ENCODE data around the gene ANKHD1. TPM values are rescaled to one million over a fixed set of nuclear protein-coding genes. Genes with fewer than 3 reads are reported as not detected.

ANKHD1 gene
- total and polyA plus RNA-seq, 9 of the 15 experiments (the other 6 are each of a cell fraction or from before 2014, with no cell fraction given) = 38.9 to 138 (median 78.7) TPM

GRCh38 chr5:140362875-140363630 lies 38.6 kb upstream of the ANKHD1 start (continued):
- TF ChIP-seq MXD1 (CRISPR knock-in tag; IDR thresholded peaks at IDR 0.05; ENCODE audit: borderline replicate concordance, poor library complexity, severe bottlenecking) (no peak), AFF4 (CRISPR knock-in tag; IDR thresholded peaks at IDR 0.05) (no peak), ZNF3 (CRISPR knock-in tag; IDR thresholded peaks at IDR 0.05) (no peak), ZNF655 (CRISPR knock-in tag; IDR thresholded peaks at IDR 0.05) (no peak), ZNF165 (CRISPR knock-in tag; IDR thresholded peaks at IDR 0.05; ENCODE audit: borderline replicate concordance) (no peak), ZBTB2 (IDR thresholded peaks at IDR 0.05) (no peak), DMBX1 (CRISPR knock-in tag; IDR thresholded peaks at IDR 0.05; ENCODE audit: borderline replicate concordance) (no peak), E2F4 (CRISPR knock-in tag; IDR thresholded peaks at IDR 0.05; ENCODE audit: low read depth) (no peak), HLTF (IDR thresholded peaks at IDR 0.05) (no peak), MEF2A (IDR thresholded peaks at IDR 0.05; ENCODE audit: control insufficient read depth, low read depth, low read length) (no peak), XRCC3 (IDR thresholded peaks at IDR 0.05) (no peak), ZBED1 (IDR thresholded peaks at IDR 0.05) (no peak), MCM7 (IDR thresholded peaks at IDR 0.05) (no peak), RFX7 (CRISPR knock-in tag; IDR thresholded peaks at IDR 0.05) (no peak), PREB (CRISPR knock-in tag; IDR thresholded peaks at IDR 0.05) (no peak), KLF6 (CRISPR knock-in tag; IDR thresholded peaks at IDR 0.05; ENCODE audit: borderline replicate concordance) (no peak), XRCC5 (IDR thresholded peaks at IDR 0.05; ENCODE audit: low read depth, low read length) (peak; percentile 93), HNRNPUL1 (IDR thresholded peaks at IDR 0.05; ENCODE audit: low read length) (no peak), MTA3 (IDR thresholded peaks at IDR 0.05; ENCODE audit: borderline replicate concordance) (peak; percentile 50; the same call in 1 of the 2 replicates)
